ENCODE results near the gene SEC14L2.

SEC14L2 gene

DNA sequence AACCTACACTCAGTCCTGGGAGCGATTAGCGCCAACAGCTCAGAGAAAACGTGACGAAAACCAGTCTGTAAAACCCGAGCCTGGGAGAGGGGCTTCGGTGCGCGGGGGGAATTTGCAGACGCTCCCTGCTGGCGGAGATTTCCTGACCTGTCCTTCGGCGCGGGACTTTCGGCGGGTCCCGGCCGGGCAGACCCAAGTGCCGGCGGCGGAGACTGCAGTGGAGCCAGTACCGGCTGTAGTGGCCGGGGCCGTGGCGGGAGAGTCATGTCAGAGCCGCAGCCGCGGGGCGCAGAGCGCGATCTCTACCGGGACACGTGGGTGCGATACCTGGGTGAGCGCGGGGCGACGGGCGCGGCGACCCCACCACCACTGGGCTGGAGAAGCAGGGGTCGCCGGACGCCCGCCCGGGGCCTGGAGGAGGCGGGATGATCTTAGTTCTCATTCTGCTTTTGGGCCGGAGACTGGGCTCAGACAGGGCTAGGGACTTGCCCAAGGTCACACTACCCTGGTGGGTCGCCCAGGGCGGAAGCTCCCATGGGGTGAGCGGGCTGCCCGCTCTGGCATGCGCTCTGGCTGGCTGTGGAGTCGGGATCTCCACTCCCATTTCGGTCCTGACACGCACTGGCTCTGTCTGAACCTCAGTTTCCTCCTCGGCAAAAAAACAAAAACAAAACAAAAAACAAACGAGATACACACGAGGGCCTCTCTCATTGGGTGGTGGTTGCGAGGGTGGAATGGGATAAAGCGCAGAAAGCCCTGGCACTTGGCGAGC, 29.0 kb downstream of the SEC14L2 start, which contains the start of gene MTFP1 (continued):
- peak; percentile 18; the same call in 1 of the 2 replicates for TF ChIP-seq BCL11B (tag by site-specific recombination; IDR thresholded peaks at IDR 0.05; ENCODE audit: low read depth)
- TF ChIP-seq ZNF140 (tag by site-specific recombination; IDR thresholded peaks at IDR 0.05): no peak
- no peak for TF ChIP-seq ZNF157 (tag by site-specific recombination; IDR thresholded peaks at IDR 0.05)
- peak; percentile 63; the same call in 1 of the 2 replicates for TF ChIP-seq KLF16 (tag by site-specific recombination; IDR thresholded peaks at IDR 0.05)
- no peak for TF ChIP-seq ZNF292 (tag by site-specific recombination; IDR thresholded peaks at IDR 0.05; ENCODE audit: borderline replicate concordance, low read depth)
- peak; percentile 33; the same call in 1 of the 2 replicates for TF ChIP-seq ZBTB7A (tag by site-specific recombination; IDR thresholded peaks at IDR 0.05; ENCODE audit: low read depth)
- no peak for TF ChIP-seq SCRT2 (tag by site-specific recombination; IDR thresholded peaks at IDR 0.05)
- TF ChIP-seq, protein P1, sequence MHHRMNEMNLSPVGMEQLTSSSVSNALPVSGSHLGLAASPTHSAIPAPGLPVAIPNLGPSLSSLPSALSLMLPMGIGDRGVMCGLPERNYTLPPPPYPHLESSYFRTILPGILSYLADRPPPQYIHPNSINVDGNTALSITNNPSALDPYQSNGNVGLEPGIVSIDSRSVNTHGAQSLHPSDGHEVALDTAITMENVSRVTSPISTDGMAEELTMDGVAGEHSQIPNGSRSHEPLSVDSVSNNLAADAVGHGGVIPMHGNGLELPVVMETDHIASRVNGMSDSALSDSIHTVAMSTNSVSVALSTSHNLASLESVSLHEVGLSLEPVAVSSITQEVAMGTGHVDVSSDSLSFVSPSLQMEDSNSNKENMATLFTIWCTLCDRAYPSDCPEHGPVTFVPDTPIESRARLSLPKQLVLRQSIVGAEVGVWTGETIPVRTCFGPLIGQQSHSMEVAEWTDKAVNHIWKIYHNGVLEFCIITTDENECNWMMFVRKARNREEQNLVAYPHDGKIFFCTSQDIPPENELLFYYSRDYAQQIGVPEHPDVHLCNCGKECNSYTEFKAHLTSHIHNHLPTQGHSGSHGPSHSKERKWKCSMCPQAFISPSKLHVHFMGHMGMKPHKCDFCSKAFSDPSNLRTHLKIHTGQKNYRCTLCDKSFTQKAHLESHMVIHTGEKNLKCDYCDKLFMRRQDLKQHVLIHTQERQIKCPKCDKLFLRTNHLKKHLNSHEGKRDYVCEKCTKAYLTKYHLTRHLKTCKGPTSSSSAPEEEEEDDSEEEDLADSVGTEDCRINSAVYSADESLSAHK (tag by site-specific recombination; IDR thresholded peaks at IDR 0.05): no peak
- no peak for TF ChIP-seq ZNF211 (tag by site-specific recombination; IDR thresholded peaks at IDR 0.05; ENCODE audit: low read depth)
- peak; percentile 62 for TF ChIP-seq ZXDB (tag by site-specific recombination; IDR thresholded peaks at IDR 0.05)
- no peak for TF ChIP-seq ZNF76 (tag by site-specific recombination; IDR thresholded peaks at IDR 0.05; ENCODE audit: borderline replicate concordance, low read depth)
- no peak for TF ChIP-seq ZNF169 (tag by site-specific recombination; IDR thresholded peaks at IDR 0.05)
- TF ChIP-seq, protein P2, sequence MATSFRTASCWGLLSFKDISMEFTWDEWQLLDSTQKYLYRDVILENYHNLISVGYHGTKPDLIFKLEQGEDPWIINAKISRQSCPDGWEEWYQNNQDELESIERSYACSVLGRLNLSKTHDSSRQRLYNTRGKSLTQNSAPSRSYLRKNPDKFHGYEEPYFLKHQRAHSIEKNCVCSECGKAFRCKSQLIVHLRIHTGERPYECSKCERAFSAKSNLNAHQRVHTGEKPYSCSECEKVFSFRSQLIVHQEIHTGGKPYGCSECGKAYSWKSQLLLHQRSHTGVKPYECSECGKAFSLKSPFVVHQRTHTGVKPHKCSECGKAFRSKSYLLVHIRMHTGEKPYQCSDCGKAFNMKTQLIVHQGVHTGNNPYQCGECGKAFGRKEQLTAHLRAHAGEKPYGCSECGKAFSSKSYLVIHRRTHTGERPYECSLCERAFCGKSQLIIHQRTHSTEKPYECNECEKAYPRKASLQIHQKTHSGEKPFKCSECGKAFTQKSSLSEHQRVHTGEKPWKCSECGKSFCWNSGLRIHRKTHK (tag by site-specific recombination; IDR thresholded peaks at IDR 0.05): no peak
- TF ChIP-seq, protein P3, sequence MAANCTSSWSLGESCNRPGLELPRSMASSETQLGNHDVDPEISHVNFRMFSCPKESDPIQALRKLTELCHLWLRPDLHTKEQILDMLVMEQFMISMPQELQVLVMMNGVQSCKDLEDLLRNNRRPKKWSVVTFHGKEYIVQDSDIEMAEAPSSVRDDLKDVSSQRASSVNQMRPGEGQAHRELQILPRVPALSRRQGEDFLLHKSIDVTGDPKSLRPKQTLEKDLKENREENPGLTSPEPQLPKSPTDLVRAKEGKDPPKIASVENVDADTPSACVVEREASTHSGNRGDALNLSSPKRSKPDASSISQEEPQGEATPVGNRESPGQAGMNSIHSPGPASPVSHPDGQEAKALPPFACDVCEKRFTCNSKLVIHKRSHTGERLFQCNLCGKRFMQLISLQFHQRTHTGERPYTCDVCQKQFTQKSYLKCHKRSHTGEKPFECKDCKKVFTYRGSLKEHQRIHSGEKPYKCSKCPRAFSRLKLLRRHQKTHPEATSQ (tag by site-specific recombination; IDR thresholded peaks at IDR 0.05): 0 out of 2 replicates have a peak, but pooled peaks have one; percentile 35
- TF ChIP-seq YY1 (tag by site-specific recombination; IDR thresholded peaks at IDR 0.05): no peak
- no peak for TF ChIP-seq ZNF791 (tag by site-specific recombination; IDR thresholded peaks at IDR 0.05)
- no peak for TF ChIP-seq ZNF530 (tag by site-specific recombination; IDR thresholded peaks at IDR 0.05; ENCODE audit: low read depth)
- no peak for TF ChIP-seq ZNF626 (tag by site-specific recombination; IDR thresholded peaks at IDR 0.05)
- peak; percentile 55 for TF ChIP-seq ZIC2 (tag by site-specific recombination; IDR thresholded peaks at IDR 0.05)
- 0 out of 2 replicates have a peak, but pooled peaks have one; percentile 26 for TF ChIP-seq ZNF2 (tag by site-specific recombination; IDR thresholded peaks at IDR 0.05)
- peak; percentile 46; the same call in 1 of the 2 replicates for TF ChIP-seq BCL11A (tag by site-specific recombination; IDR thresholded peaks at IDR 0.05; ENCODE audit: low read depth)
- TF ChIP-seq, protein P4, sequence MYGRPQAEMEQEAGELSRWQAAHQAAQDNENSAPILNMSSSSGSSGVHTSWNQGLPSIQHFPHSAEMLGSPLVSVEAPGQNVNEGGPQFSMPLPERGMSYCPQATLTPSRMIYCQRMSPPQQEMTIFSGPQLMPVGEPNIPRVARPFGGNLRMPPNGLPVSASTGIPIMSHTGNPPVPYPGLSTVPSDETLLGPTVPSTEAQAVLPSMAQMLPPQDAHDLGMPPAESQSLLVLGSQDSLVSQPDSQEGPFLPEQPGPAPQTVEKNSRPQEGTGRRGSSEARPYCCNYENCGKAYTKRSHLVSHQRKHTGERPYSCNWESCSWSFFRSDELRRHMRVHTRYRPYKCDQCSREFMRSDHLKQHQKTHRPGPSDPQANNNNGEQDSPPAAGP (tag by site-specific recombination; IDR thresholded peaks at IDR 0.05): peak; percentile 51; the same call in 1 of the 2 replicates
- TF ChIP-seq IKZF3 (tag by site-specific recombination; IDR thresholded peaks at IDR 0.05): no peak
- TF ChIP-seq ZNF596 (tag by site-specific recombination; IDR thresholded peaks at IDR 0.05): no peak
- TF ChIP-seq ZNF266 (tag by site-specific recombination; IDR thresholded peaks at IDR 0.05; ENCODE audit: low read depth): no peak
- peak; percentile 52 for TF ChIP-seq SP2 (tag by site-specific recombination; IDR thresholded peaks at IDR 0.05)
- peak; percentile 50; the same call in 1 of the 2 replicates for TF ChIP-seq ZNF10 (tag by site-specific recombination; IDR thresholded peaks at IDR 0.05)
- peak; percentile 49; the same call in 1 of the 2 replicates for TF ChIP-seq ZNF341 (tag by site-specific recombination; IDR thresholded peaks at IDR 0.05; ENCODE audit: low read depth)
- TF ChIP-seq ZNF155 (tag by site-specific recombination; IDR thresholded peaks at IDR 0.05): no peak
- TF ChIP-seq HOXD13 (CRISPR knock-in tag; IDR thresholded peaks at IDR 0.05; ENCODE audit: borderline replicate concordance): no peak
- TF ChIP-seq ZNF558 (tag by site-specific recombination; IDR thresholded peaks at IDR 0.05): no peak
- peak; percentile 57; the same call in 1 of the 2 replicates for TF ChIP-seq ZFP37 (tag by site-specific recombination; IDR thresholded peaks at IDR 0.05)
- TF ChIP-seq ZNF785 (tag by site-specific recombination; IDR thresholded peaks at IDR 0.05): peak; percentile 44; the same call in 1 of the 2 replicates
- TF ChIP-seq, protein P5, sequence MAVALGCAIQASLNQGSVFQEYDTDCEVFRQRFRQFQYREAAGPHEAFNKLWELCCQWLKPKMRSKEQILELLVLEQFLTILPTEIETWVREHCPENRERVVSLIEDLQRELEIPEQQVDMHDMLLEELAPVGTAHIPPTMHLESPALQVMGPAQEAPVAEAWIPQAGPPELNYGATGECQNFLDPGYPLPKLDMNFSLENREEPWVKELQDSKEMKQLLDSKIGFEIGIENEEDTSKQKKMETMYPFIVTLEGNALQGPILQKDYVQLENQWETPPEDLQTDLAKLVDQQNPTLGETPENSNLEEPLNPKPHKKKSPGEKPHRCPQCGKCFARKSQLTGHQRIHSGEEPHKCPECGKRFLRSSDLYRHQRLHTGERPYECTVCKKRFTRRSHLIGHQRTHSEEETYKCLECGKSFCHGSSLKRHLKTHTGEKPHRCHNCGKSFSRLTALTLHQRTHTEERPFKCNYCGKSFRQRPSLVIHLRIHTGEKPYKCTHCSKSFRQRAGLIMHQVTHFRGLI (tag by site-specific recombination; IDR thresholded peaks at IDR 0.05): no peak

Data from HEK293 (cell line).